Measurements from ENCODE around the gene ARHGEF4.

DNA sequence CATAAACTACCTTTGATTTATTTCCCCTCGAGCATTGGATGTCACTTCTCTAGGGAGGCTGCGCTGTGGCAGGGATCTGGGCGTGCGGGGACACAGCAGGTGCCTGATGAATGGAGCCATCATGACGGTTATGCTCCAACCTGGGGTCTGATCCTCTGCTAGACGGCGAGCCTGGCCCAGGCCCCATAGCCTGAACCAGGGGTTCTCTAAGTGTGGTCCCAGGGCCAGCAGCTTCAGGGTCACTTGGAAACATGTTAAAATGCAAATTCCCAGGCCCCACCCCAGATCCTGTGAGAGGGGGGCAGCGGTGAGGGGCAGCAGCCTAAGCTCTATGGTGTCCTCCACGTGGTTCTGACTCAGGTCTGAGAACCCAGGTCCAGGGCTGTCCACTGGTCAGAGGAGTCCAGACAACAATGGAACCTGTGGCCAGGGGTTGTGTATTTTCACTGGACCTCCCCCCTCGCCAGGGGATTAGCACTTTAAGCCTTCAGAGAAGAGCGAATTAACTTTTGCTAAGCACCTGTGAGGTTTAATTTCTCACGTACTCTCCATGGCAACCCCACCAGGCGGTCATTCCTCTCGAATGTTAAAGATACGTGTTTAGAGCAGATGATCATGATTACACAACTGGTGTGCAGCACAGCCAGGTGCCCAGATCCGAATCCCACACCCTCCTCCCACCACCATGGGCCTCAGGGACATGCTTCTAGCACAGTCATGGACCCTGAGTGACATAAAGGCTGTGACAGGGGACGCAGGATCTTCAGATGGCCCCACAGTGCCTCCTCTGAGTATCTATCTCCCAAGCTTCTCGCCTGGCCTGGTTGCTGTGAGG lies 1.6 kb upstream of the ARHGEF4 start:
- no peak for TF ChIP-seq POLR2A (IDR thresholded peaks at IDR 0.05; ENCODE audit: low read depth)
- TF ChIP-seq CTCF (IDR thresholded peaks at IDR 0.05): no peak
- no peak for TF ChIP-seq POLR2AphosphoS5 (IDR thresholded peaks at IDR 0.05)
- TF ChIP-seq EP300 (IDR thresholded peaks at IDR 0.05): no peak
